Heart left ventricle (tissue), 13 donors: Measurements from ENCODE around the gene NUMB.

Experiments used
- POLR2A ChIP-seq, 2 donors: fragments of 450-650 bp; IDR thresholded peaks; one replicate each; pipeline ENCODE4 v1.6.1; 2017; ENCODE audit warnings: antibody characterized with exemption in 2 of 2, mild to moderate bottlenecking in 2 of 2, moderate library complexity in 2 of 2
- TF ChIP-seq, protein P1 (sequence below), 12 donors: fragments of 200-600 bp; sonication (generic) in 4 of 12; IDR thresholded peaks; one replicate each; pipeline versions ENCODE4 v1.5.0 to v1.8.0; 2018 to 2022; ENCODE audit warnings: antibody characterized with exemption in 12 of 12, mild to moderate bottlenecking in 5 of 12
- donor health status: ischemic (EF 13 %, LVEDD 7.1; RV severe dilation, severe dysfunction).
- donor health status: DM: no; HTN: yes; CAD: no.
- donor health status: DM: no; HTN: no; CAD: no.
- donor health status: ischemic (EF 25% LVEDD 6.9; RV normal size, moderate dysfunction).
- donor health status: ischemic (EF 25% LVEDD 5.7; RV mildly dilated, moderate dysfunction).
- donor health status: ischemic (EF 35%, LVEDD 5.7; RV mildly dilated, moderate dysfunction).
- donor health status: nonischemic (EF 11% LVEDD 7.7; RV severe dilation, severe dysfunction).
- donor health status: DM: yes; HTN: yes; CAD: no.
- donor health status: PGD.
- donor health status: ischemic (EF 29% LVEDD 5.4; RV normal size, mild dysfunction).
- donor health status: nonischemic (EF 23%, LVEDD 6.1; RV moderate dilation, normal function).

DNA sequence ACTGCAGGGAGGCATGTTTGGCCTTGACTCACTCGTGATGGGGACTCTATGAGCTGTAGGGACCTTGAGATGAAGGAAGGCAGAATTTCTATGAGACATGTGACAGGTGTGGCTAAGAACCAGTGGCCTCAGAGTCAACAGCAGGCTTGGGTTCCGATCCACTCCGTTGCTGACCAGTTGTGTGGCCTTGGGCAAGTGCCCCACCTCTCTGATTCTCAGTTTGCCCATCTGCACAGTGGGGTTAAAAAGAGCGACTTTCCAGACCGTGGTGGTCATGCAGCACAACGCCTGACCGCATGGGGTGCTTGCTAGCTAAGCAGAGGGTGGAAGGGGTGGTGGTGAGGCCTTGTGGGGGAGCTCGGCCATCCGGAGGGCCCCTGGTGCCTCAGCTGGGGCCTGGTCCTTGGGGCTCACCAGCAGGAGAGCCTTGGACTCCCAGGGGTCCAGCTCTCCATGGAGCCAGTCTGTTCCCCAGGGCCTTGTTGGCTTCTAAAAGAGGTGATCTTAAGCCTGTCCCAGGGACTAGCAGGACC, 202.6 kb downstream of the NUMB start:
- TF ChIP-seq, protein P1, sequence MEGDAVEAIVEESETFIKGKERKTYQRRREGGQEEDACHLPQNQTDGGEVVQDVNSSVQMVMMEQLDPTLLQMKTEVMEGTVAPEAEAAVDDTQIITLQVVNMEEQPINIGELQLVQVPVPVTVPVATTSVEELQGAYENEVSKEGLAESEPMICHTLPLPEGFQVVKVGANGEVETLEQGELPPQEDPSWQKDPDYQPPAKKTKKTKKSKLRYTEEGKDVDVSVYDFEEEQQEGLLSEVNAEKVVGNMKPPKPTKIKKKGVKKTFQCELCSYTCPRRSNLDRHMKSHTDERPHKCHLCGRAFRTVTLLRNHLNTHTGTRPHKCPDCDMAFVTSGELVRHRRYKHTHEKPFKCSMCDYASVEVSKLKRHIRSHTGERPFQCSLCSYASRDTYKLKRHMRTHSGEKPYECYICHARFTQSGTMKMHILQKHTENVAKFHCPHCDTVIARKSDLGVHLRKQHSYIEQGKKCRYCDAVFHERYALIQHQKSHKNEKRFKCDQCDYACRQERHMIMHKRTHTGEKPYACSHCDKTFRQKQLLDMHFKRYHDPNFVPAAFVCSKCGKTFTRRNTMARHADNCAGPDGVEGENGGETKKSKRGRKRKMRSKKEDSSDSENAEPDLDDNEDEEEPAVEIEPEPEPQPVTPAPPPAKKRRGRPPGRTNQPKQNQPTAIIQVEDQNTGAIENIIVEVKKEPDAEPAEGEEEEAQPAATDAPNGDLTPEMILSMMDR (IDR thresholded peaks at IDR 0.05), result no peak
- no peak for TF ChIP-seq POLR2A (IDR thresholded peaks at IDR 0.05)
